Measurements from ENCODE around the gene MRAP. TPM values are rescaled to one million over a fixed set of nuclear protein-coding genes. Genes with fewer than 3 reads are reported as not detected.

MRAP gene
- total RNA-seq, 1 donor from 2014 or later, result not detected

- H3K36me3 Mint-ChIP-seq (ENCODE audit: low read depth, unreplicated experiment), result peaks cover 44% of the 10 kb centered on the region
These were observed 54.5 kb downstream of the MRAP start for GRCh38 chr21:32353002-32353711.

DNA sequence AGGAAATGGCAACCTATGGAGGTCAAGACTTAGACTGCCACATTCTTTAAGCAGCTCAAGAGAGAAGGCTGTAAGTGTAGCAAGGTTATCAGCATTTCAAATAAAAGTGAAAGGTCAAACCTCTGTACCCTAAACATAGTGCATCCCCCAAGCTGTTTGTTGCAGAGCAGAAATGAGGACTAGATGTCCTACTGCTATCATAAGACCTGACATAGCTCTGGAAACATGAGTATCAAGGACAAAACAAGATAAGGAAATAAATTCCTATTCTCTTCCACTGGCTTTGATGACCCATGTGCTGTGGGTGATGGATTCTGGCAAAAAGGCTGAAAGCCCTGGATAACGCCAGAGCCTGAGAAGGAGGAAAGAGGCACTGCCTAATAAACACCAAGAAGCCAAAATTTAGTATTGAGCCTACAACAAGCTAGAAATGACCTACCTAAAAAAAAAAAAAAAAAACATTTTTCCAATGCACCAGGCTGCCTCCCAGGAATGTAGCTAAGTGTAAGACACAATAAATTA is 58.3 kb downstream of the MRAP start:
- no peak for DNase-seq (ENCODE audit: low spot score)
- Mint-ChIP-seq H3K27me3 (ENCODE audit: unreplicated experiment) (no peaks in the 10 kb centered on the region), H3K4me3 (ENCODE audit: unreplicated experiment) (no peak overlapping the region), H3K9me3 (ENCODE audit: unreplicated experiment) (no peaks in the 10 kb centered on the region), H3K27ac (ENCODE audit: unreplicated experiment) (no peak overlapping the region), H3K4me1 (ENCODE audit: unreplicated experiment) (no peaks in the 10 kb centered on the region), H3K36me3 (ENCODE audit: low read depth, unreplicated experiment) (peaks cover 47% of the 10 kb centered on the region)
- no peak for TF ChIP-seq CTCF (IDR thresholded peaks at IDR 0.05; ENCODE audit: unreplicated experiment)

More at GRCh38 chr21:32353002-32353711, 54.5 kb downstream of the MRAP start:
- Mint-ChIP-seq H3K9me3 (ENCODE audit: unreplicated experiment) (no peaks in the 10 kb centered on the region), H3K4me3 (ENCODE audit: unreplicated experiment) (no peak overlapping the region), H3K27ac (ENCODE audit: unreplicated experiment) (no peak overlapping the region), H3K4me1 (ENCODE audit: unreplicated experiment) (peaks cover 12% of the 10 kb centered on the region), H3K27me3 (ENCODE audit: unreplicated experiment) (no peaks in the 10 kb centered on the region)
- DNase-seq (ENCODE audit: low spot score), result no peak
- no peak for TF ChIP-seq CTCF (IDR thresholded peaks at IDR 0.05; ENCODE audit: unreplicated experiment)

DNA sequence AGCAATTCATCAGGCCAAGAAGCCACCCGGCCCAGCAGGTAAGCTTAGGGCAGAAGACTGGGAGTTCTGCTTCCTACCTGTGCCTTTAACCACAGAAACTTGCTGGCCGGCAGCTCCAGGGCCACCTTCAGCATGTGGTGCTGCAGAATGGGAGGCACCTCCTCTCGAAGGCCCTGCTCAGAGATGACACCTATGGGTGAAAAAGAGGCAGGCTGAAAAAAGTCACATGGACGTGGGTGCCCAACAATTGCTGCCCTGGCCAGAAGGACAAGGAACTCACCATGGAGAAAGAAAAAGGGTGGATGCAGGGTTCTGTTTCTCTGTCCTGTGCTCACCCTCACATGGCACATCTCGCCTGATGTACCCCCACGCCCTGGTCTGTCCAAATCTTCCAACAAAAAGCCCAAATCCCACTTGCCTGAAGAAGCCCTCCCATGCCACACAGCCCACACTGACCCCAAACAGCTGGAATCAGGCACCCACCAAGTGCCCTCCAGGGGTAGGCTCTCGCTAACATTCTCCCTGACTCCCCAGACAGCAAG is 61.1 kb downstream of the MRAP start:
- Mint-ChIP-seq H3K36me3 (ENCODE audit: low read depth, unreplicated experiment) (peaks cover 44% of the 10 kb centered on the region), H3K27ac (ENCODE audit: unreplicated experiment) (no peak overlapping the region), H3K27me3 (ENCODE audit: unreplicated experiment) (peaks cover 1% of the 10 kb centered on the region), H3K4me3 (ENCODE audit: unreplicated experiment) (no peak overlapping the region), H3K4me1 (ENCODE audit: unreplicated experiment) (no peaks in the 10 kb centered on the region), H3K9me3 (ENCODE audit: unreplicated experiment) (no peaks in the 10 kb centered on the region)
- no peak for TF ChIP-seq CTCF (IDR thresholded peaks at IDR 0.05; ENCODE audit: unreplicated experiment)
- no peak for DNase-seq (ENCODE audit: low spot score)

DNA sequence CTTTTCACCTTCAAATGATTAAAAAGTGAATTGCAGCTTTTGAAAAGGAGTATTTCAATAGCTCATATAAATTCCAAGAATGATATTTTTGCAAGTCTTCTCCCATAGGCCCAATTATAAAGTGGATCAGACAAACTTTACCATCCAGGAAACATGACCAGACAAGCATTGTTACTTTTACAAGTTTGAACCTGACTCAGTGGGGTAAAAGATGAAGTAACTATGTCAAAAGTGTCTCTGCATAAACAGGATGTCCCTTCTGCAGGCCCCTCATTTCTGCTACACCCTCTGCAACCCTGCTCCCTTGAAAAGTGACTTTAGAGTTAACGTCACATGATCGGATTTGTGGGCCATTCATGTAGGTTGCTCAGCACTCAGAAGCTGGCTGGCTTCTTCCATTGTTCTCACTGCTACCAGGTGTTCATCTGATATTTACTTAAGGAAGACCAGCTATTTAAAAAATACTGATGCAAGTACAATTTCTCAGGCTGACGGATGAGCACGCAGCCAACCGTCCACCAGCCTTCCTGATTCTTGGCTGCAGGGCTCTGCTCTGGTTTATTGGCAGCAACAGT is 61.8 kb downstream of the MRAP start:
- DNase-seq (ENCODE audit: low spot score), result no peak
- Mint-ChIP-seq H3K4me1 (ENCODE audit: unreplicated experiment) (no peaks in the 10 kb centered on the region), H3K27ac (ENCODE audit: unreplicated experiment) (no peak overlapping the region), H3K27me3 (ENCODE audit: unreplicated experiment) (peaks cover 1% of the 10 kb centered on the region), H3K9me3 (ENCODE audit: unreplicated experiment) (no peaks in the 10 kb centered on the region), H3K4me3 (ENCODE audit: unreplicated experiment) (no peak overlapping the region), H3K36me3 (ENCODE audit: low read depth, unreplicated experiment) (peaks cover 44% of the 10 kb centered on the region)
- TF ChIP-seq CTCF (IDR thresholded peaks at IDR 0.05; ENCODE audit: unreplicated experiment), result no peak

Other genes starting within 250 kb of the MRAP start
- gene MIS18A, start 19.8 kb upstream of the MRAP start, total RNA-seq (ENCODE audit: unreplicated experiment), result 17.2 TPM
- gene URB1, start 94.2 kb downstream of the MRAP start, total RNA-seq (ENCODE audit: unreplicated experiment), result 10.6 TPM
- 1.1 TPM for gene EVA1C, start 113.9 kb downstream of the MRAP start, total RNA-seq (ENCODE audit: unreplicated experiment)